Measurements from ENCODE around the gene CCT7.

GRCh38 chr2:73228631-73229030, 5.5 kb upstream of the CCT7 start:
- TF ChIP-seq CTCF (conservative IDR thresholded peaks at IDR 0.05; ENCODE audit: low read depth, low read length): no peak
- TF ChIP-seq EZH2 (IDR thresholded peaks at IDR 0.05; ENCODE audit: low read length, unreplicated experiment): no peak

Measured in PC-3 (cell line).